ENCODE measurements around the gene PRDX6. TPM values are rescaled to one million over a fixed set of nuclear protein-coding genes. Genes with fewer than 3 reads are reported as not detected.

PRDX6 gene
- total and polyA plus RNA-seq, 10 of the 15 experiments (the other 5 are each of a cell fraction or from before 2014, with no cell fraction given): 70.7 to 230 (median 138) TPM

GRCh38 chr1:173495609-173496267 is 18.6 kb downstream of the PRDX6 start:
- intact Hi-C loops (cut with micrococcal nuclease; ENCODE audit: unreplicated experiment): no loop called here
- H3K9me3 ChIP-seq (replicated peaks; ENCODE audit: control insufficient read depth, insufficient read depth, low read length): no peaks in the 10 kb centered on the region; the same call in 2 of the 3 replicates
- POLR2A ChIA-PET: no interaction called here
- no peak overlapping the region for H3K27ac ChIP-seq (ENCODE audit: control insufficient read depth, insufficient read depth)
- CTCF ChIA-PET: interaction anchor here (1.0 kb wide), 1 partner anchor 10 kb away, joined by 3 read pairs; no protein-coding TSS in a partner anchor
- H2AFZ ChIP-seq (ENCODE audit: control insufficient read depth, low read depth, low read length): no peak overlapping the region
- H3K79me2 ChIP-seq (ENCODE audit: control insufficient read depth, insufficient read depth, low read length): no peaks in the 10 kb centered on the region
- no peaks in the 10 kb centered on the region for H3K27me3 ChIP-seq (replicated peaks in 1 of 2; ENCODE audit: control insufficient read depth in 2 of 2, insufficient read depth in 2 of 2, low read length in 1 of 2)
- no peak for TF ChIP-seq KDM1A (IDR thresholded peaks at IDR 0.05; ENCODE audit: borderline replicate concordance)
- no peak for TF ChIP-seq SP1 (IDR thresholded peaks at IDR 0.05; ENCODE audit: low read depth, low read length)
- no peak for TF ChIP-seq USF2 (IDR thresholded peaks at IDR 0.05; ENCODE audit: borderline replicate concordance, low read depth, low read length)
- TF ChIP-seq MLLT1 (IDR thresholded peaks at IDR 0.05): no peak
- TF ChIP-seq, protein P1, sequence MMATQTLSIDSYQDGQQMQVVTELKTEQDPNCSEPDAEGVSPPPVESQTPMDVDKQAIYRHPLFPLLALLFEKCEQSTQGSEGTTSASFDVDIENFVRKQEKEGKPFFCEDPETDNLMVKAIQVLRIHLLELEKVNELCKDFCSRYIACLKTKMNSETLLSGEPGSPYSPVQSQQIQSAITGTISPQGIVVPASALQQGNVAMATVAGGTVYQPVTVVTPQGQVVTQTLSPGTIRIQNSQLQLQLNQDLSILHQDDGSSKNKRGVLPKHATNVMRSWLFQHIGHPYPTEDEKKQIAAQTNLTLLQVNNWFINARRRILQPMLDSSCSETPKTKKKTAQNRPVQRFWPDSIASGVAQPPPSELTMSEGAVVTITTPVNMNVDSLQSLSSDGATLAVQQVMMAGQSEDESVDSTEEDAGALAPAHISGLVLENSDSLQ (IDR thresholded peaks at IDR 0.05): no peak
- TF ChIP-seq, protein P2, sequence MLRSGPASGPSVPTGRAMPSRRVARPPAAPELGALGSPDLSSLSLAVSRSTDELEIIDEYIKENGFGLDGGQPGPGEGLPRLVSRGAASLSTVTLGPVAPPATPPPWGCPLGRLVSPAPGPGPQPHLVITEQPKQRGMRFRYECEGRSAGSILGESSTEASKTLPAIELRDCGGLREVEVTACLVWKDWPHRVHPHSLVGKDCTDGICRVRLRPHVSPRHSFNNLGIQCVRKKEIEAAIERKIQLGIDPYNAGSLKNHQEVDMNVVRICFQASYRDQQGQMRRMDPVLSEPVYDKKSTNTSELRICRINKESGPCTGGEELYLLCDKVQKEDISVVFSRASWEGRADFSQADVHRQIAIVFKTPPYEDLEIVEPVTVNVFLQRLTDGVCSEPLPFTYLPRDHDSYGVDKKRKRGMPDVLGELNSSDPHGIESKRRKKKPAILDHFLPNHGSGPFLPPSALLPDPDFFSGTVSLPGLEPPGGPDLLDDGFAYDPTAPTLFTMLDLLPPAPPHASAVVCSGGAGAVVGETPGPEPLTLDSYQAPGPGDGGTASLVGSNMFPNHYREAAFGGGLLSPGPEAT (IDR thresholded peaks at IDR 0.05; ENCODE audit: low read depth): no peak
- no peak for TF ChIP-seq RBBP5 (conservative IDR thresholded peaks at IDR 0.05)
- TF ChIP-seq NR2C2 (IDR thresholded peaks at IDR 0.05; ENCODE audit: borderline replicate concordance, control insufficient read depth, insufficient read length, low read depth): no peak
- no peak for TF ChIP-seq PAX5 (IDR thresholded peaks at IDR 0.05; ENCODE audit: borderline replicate concordance, low read depth, low read length)
- TF ChIP-seq GATAD2B (conservative IDR thresholded peaks at IDR 0.05; ENCODE audit: low read depth): no peak
- TF ChIP-seq CEBPZ (IDR thresholded peaks at IDR 0.05; ENCODE audit: low read depth, low read length): no peak
- no peak for TF ChIP-seq ZNF274 (IDR thresholded peaks at IDR 0.05; ENCODE audit: insufficient read depth, insufficient read length)
- TF ChIP-seq LARP7 (IDR thresholded peaks at IDR 0.05): no peak
- TF ChIP-seq KLF5 (IDR thresholded peaks at IDR 0.05; ENCODE audit: partially characterized antibody): no peak
- no TSS peak for BruUV-seq (replicated peaks)
- H3K4me1 ChIP-seq (ENCODE audit: control insufficient read depth, insufficient read depth, low read length): no peaks in the 10 kb centered on the region
- H4K20me1 ChIP-seq (ENCODE audit: control insufficient read depth, insufficient read depth): no peaks in the 10 kb centered on the region
- WGBS (ENCODE audit: insufficient coverage, insufficient replicate concordance, low lambda C conversion rate, missing lambda C conversion rate): 75% methylated on average over 8 of the region's 8 CpGs
- RAD21 ChIA-PET (ENCODE audit: unreplicated experiment): no interaction called here
- in situ Hi-C loops (cut with MboI): no loop called here
- no peaks in the 10 kb centered on the region for H3K36me3 ChIP-seq (ENCODE audit: control insufficient read depth in 2 of 2, insufficient read depth in 2 of 2, low read length in 1 of 2)
- DNase-seq (ENCODE audit: low read depth, low spot score) (no peak), FAIRE-seq (no peak), ATAC-seq (no peak)
- H3K4me3 ChIP-seq: no peak overlapping the region
- SMC1A ChIA-PET (ENCODE audit: uncharacterized antibody, unreplicated experiment): no interaction called here
- H3K4me2 ChIP-seq (ENCODE audit: control insufficient read depth, insufficient read depth): no peak overlapping the region
- no peak overlapping the region for H3K9ac ChIP-seq (ENCODE audit: control insufficient read depth, insufficient read depth, low read length)
